K562 (cell line): ENCODE measurements around the gene GHRH. TPM values are rescaled to one million over a fixed set of nuclear protein-coding genes. Genes with fewer than 3 reads are reported as not detected.

Experiments used
- ATAC-seq: fragments of 200-7000 bp; cut with Tn5 transposase; 3 replicates; pipeline ENCODE4 v1.9.1; 2020; ENCODE audit warnings: moderate library complexity
- BruUV-seq: library from RNA; stranded (reverse); fragments of 400-500 nt; replicated peaks from 2 replicates; lab custom pipeline; 2021; lab: Mats Ljungman, UMichigan
- CTCF ChIA-PET: fragments of 300-600 bp; formaldehyde crosslinking; extraction: SDS; loops from one replicate; lab custom pipeline; 2021; ENCODE audit warnings: low intra/inter-chr PET ratio; lab: Yijun Ruan, JAX
- POLR2A ChIA-PET: fragments of 300-600, 350-650 bp; sonication (Branson Sonifier 250); formaldehyde crosslinking; extraction: SDS; loops from one replicate; lab custom pipeline; 2021; ENCODE audit warnings: antibody characterized with exemption, inconsistent platforms; lab: Yijun Ruan, JAX
- DNase-seq, 4 experiments: peaks; one replicate each; pipeline versions ENCODE4 v3.0.0 to v3.0.0-alpha.2; 2011 to 2018; ENCODE audit warnings: low spot score in 3 of 4, mixed read lengths in 3 of 4; ENCODE audit errors: extremely low read depth in 1 of 4
- FAIRE-seq: peaks from 2 replicates; lab custom pipeline; 2011; peaks lifted over from hg19 to GRCh38; lab: Jason Lieb, UNC
- H2AFZ ChIP-seq: 2 replicates; pipeline ENCODE4 v1.6.0; 2011; ENCODE audit warnings: low read depth, low read length, control low read depth, inconsistent platforms
- H3K27ac ChIP-seq: fragments of 200-600 bp; 3 replicates; pipeline ENCODE4 v1.8.0; 2011; ENCODE audit warnings: low read depth, mild to moderate bottlenecking, control low read depth, inconsistent platforms, low read length, moderate library complexity, mixed read lengths; ENCODE audit errors: extremely low read depth
- H3K27me3 ChIP-seq, 2 experiments: fragments of 300-600 bp in 1 of 2; 2 replicates in 1 of 2; 3 replicates in 1 of 2; pipeline versions ENCODE4 v1.6.0 to v1.8.0; 2011; ENCODE audit warnings: inconsistent platforms in 2 of 2, low read length in 2 of 2, mild to moderate bottlenecking in 1 of 2, mixed read lengths in 1 of 2, moderate library complexity in 1 of 2; ENCODE audit not compliant: control insufficient read depth in 2 of 2, insufficient read depth in 2 of 2
- H3K36me3 ChIP-seq: fragments of 300-600 bp; 3 replicates; pipeline ENCODE4 v1.8.0; 2011; ENCODE audit warnings: mild to moderate bottlenecking, low read length, inconsistent platforms; ENCODE audit not compliant: control insufficient read depth, insufficient read depth
- H3K4me1 ChIP-seq, 2 experiments: fragments of 200-600 bp in 1 of 2; replicated peaks in 1 of 2; 2 replicates in 1 of 2; 3 replicates in 1 of 2; pipeline versions ENCODE4 v1.5.1 to v1.8.0; 2011; ENCODE audit warnings: inconsistent platforms in 2 of 2, low read length in 2 of 2, mild to moderate bottlenecking in 1 of 2, mixed read lengths in 1 of 2, moderate library complexity in 1 of 2; ENCODE audit not compliant: control insufficient read depth in 2 of 2, insufficient read depth in 2 of 2
- H3K4me2 ChIP-seq: 2 replicates; pipeline ENCODE4 v1.6.1; 2011; ENCODE audit warnings: low read length, control low read depth, inconsistent platforms, mixed read lengths; ENCODE audit not compliant: insufficient read depth
- H3K4me3 ChIP-seq: fragments of 200-600 bp; sonication (generic), shearing (Covaris generic); 2 replicates; pipeline ENCODE4 v1.5.1; 2016; ENCODE audit warnings: control low read depth, inconsistent platforms
- H3K79me2 ChIP-seq: fragments of 200-600 bp; 3 replicates; pipeline ENCODE4 v1.8.0; 2011; ENCODE audit warnings: low read length, inconsistent platforms; ENCODE audit not compliant: control insufficient read depth, insufficient read depth
- H3K9ac ChIP-seq, 2 experiments: 2 replicates each; pipeline versions ENCODE4 v1.6.0 to v1.6.1; 2011; ENCODE audit warnings: low read depth in 2 of 2, low read length in 2 of 2, control low read depth in 1 of 2, inconsistent platforms in 1 of 2, mild to moderate bottlenecking in 1 of 2, mixed read lengths in 1 of 2; ENCODE audit not compliant: insufficient read depth in 1 of 2
- H3K9me1 ChIP-seq: one replicate; pipeline ENCODE4 v1.6.0; 2011; ENCODE audit warnings: inconsistent platforms, mild to moderate bottlenecking, low read length, moderate library complexity; ENCODE audit not compliant: control insufficient read depth, insufficient read depth
- H3K9me3 ChIP-seq: replicated peaks from 2 replicates; pipeline ENCODE4 v1.5.1; 2011; ENCODE audit warnings: low read depth, low read length, inconsistent platforms; ENCODE audit not compliant: control insufficient read depth, insufficient read depth
- H4K20me1 ChIP-seq: replicated peaks from 2 replicates; pipeline ENCODE4 v1.6.1; 2011; ENCODE audit warnings: low read length, inconsistent platforms, mixed read lengths; ENCODE audit not compliant: control insufficient read depth, insufficient read depth
- BRCA1 ChIP-seq, 2 experiments: fragments of 450-650 bp in 1 of 2; sonication (generic) in 1 of 2; formaldehyde crosslinking in 1 of 2; IDR thresholded peaks; 2 replicates each; pipeline versions ENCODE4 v1.5.0 to v1.6.1; 2017 to 2020; ENCODE audit warnings: mild to moderate bottlenecking in 1 of 2, missing genetic modification reagents in 1 of 2
- MAFF ChIP-seq: IDR thresholded peaks from 2 replicates; pipeline ENCODE4 v1.6.1; 2012; ENCODE audit warnings: low read length, improper control_type of control experiment
- WGBS: fragments of 100-300 bp; shearing (Covaris generic); methylation state at CpG from one replicate; pipeline ENCODE4 v1.1.6; 2016; ENCODE audit warnings: low coverage, mixed read lengths; ENCODE audit not compliant: insufficient coverage; ENCODE audit errors: missing lambda C conversion rate; 5-methylcytosine and 5-hydroxymethylcytosine counted together
- in situ Hi-C: fragments of 300-500 bp; cut with MboI; formaldehyde crosslinking; loops from 4 replicates; pipeline ENCODE4 v1.15.0; 2018; ENCODE audit warnings: inconsistent platforms, mixed read lengths
- intact Hi-C: fragments of 100-400 bp; cut with micrococcal nuclease; formaldehyde crosslinking; loops from 2 replicates; pipeline ENCODE4 v1.14.2; 2022
- polyA plus RNA-seq, 8 experiments: library from polyadenylated mRNA; depleted of rRNA in 4 of 8; stranded (reverse) in 5 of 8; unstranded in 3 of 8; fragments of >200 nt; fragmentation: Nextera tagmentation in 2 of 8; fragmentation: Illumina TruSeq in 1 of 8; extraction: Ambion mirVana in 2 of 8; extraction: Trizol in 1 of 8; gene quantifications; 2 replicates each; pipeline versions ENCODE4 v1.2.1 to v1.2.3, GENCODE V29; 2011 to 2014; ENCODE audit warnings: inconsistent platforms in 1 of 8, missing spikeins in 1 of 8
- total RNA-seq, 7 experiments: library from RNA; depleted of rRNA in 6 of 7; stranded (reverse); fragments of >200 nt in 6 of 7; fragmentation: Illumina TruSeq in 2 of 7; extraction: Trizol in 2 of 7; gene quantifications; 2 replicates each; pipeline versions ENCODE4 v1.2.1 to v1.2.3, GENCODE V29; 2011 to 2021; ENCODE audit warnings: low replicate concordance in 1 of 7
- TF ChIP-seq, protein P1 (sequence below): fragments of 450-650 bp; formaldehyde crosslinking; IDR thresholded peaks from 2 replicates; pipeline ENCODE4 v1.4.0; 2020; ENCODE audit warnings: mild to moderate bottlenecking, mixed read lengths

GHRH gene
- total and polyA plus RNA-seq, 9 of the 15 experiments (the other 6 are each of a cell fraction or from before 2014, with no cell fraction given) = not detected

DNA sequence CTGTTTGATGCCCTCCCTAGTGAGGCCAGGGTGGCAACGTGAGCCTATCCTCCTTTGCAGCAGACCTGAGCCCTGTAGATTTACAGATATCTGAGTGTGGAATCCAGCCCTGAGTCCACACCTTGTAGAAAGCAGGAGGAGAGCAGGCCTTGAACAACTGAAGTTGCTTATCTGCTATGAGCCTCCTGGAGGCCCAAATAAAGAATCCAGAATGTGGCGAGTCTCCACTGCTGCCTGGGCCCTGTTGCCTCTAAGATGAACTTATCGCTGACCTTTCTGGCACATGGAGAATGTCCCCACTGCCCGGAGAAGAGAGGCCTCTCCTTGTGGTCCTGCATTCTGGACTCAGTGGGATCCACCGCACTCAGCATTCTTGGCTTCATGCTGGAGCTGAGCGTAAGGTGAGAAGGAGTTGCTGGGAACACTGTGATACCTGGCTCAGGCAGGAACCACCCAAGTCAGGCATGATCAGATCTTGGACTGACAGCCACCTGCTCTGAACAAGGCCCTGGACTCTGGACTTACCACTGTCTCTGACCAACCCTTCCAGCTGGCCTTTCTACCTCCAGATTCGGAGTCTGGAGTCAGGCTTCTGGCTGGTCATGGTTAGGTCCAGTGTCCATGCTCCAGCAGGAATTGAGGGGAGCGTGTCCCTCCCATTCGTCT lies 22.0 kb upstream of the GHRH start:
- FAIRE-seq (no peak), DNase-seq (no peak), ATAC-seq (no peak)
- Histone ChIP-seq H3K4me2 (no peak overlapping the region), H3K9ac (peak overlapping the region in 1 of 2 experiments; percentile 15; a peak in 1 of 4 replicates), H3K4me3 (no peak overlapping the region), H4K20me1 (no peaks in the 10 kb centered on the region), H2AFZ (peak overlapping the region; percentile 20)
- intact Hi-C loops = loop anchor here (2.0 kb wide), 1 partner anchor 245 kb away; no protein-coding TSS in a partner anchor
- BruUV-seq = no TSS peak
- CTCF ChIA-PET = interaction anchor here (0.6 kb wide), 2 partner anchors 9 to 618 kb away, joined by 3 read pairs; no protein-coding TSS in a partner anchor
- TF ChIP-seq MAFF (no peak), BRCA1 (IDR thresholded peaks at IDR 0.05) (no peak), BRCA1 (CRISPR knock-in tag; IDR thresholded peaks at IDR 0.05) (no peak)
- TF ChIP-seq, protein P1, sequence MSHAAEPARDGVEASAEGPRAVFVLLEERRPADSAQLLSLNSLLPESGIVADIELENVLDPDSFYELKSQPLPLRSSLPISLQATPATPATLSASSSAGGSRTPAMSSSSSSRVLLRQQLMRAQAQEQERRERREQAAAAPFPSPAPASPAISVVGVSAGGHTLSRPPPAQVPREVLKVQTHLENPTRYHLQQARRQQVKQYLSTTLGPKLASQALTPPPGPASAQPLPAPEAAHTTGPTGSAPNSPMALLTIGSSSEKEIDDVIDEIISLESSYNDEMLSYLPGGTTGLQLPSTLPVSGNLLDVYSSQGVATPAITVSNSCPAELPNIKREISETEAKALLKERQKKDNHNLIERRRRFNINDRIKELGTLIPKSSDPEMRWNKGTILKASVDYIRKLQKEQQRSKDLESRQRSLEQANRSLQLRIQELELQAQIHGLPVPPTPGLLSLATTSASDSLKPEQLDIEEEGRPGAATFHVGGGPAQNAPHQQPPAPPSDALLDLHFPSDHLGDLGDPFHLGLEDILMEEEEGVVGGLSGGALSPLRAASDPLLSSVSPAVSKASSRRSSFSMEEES (CRISPR knock-in tag) = no peak
- TF ChIP-seq, all 486 proteins: peak for 0
- in situ Hi-C loops = no loop called here
- Histone ChIP-seq H3K27ac (no peak overlapping the region), H3K27me3 (no peaks in the 10 kb centered on the region; a peak in 1 of 5 replicates), H3K9me1 (no peaks in the 10 kb centered on the region), H3K4me1 (peaks cover 0 to 8% of the 10 kb centered on the region in 2 experiments; a peak in 3 of 5 replicates), H3K36me3 (no peaks in the 10 kb centered on the region), H3K9me3 (no peaks in the 10 kb centered on the region), H3K79me2 (no peaks in the 10 kb centered on the region; the same call in 2 of the 3 replicates)
- POLR2A ChIA-PET = interaction anchor here (1.1 to 1.6 kb wide), 2 partner anchors 12 to 30 kb away, joined by 4 to 6 read pairs; no protein-coding TSS in a partner anchor
- WGBS = 64% methylated on average over 9 of the region's 9 CpGs
